ENCODE data around the gene PTGES.
"Not testable (repeated sequence)": the region's sequence is repeated elsewhere in the genome, so short reads cannot be mapped to it uniquely, and the experiment has no call there.

PTGES gene, protein sequence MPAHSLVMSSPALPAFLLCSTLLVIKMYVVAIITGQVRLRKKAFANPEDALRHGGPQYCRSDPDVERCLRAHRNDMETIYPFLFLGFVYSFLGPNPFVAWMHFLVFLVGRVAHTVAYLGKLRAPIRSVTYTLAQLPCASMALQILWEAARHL
- 0 reads per million in 3 experiments for total RNA-seq

- DNase-seq: peak; percentile 22
These were observed at the start of gene PTGES for GRCh38 chr9:129752900-129753729. Gene PTGES (minus strand): TSS chr9:129753042. CDS start chr9:129753012, 30 bp downstream.

DNA sequence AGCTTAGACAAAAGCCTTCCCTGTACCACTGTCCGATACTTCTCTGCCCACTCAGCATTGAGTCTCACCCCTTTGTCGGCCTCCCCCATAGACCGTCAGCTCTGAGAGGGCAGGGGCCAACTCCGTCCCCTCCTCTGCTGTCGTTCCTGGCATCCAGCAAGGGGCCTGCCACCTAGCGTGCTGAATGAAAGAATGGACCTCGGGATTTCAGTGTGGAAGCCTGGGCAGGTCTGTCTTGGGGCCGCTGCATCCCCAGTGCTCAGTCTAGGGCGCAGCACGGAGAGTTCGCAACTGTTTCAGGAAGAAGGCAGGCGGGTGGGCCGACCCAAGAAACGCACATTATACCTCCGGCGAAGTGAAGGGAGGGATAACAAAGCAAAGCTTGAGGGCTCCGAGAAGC lies 48.7 kb upstream of the PTGES start:
- no peak for DNase-seq

DNA sequence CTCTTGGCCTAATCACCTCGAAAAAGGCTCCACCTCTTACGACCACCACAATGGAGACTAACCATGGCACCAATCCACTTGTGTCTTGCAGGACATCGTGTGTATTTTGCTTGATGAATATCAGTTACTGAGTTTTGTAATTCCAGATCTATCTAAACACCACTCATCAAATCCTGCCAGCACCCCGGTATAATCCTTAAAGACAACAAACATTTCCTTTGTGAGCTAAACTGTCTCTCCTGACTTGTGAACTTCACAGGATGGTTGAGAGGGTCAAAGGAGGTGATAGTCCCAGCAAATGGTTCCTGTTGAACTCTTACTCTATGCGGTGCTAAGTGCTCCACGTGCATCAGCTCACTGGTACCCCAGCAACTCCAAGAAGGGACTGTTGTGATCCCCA lies 46.1 kb upstream of the PTGES start:
- no peak for DNase-seq

- not testable (repeated sequence) for DNase-seq
These were observed 43.2 kb upstream of the PTGES start for GRCh38 chr9:129796029-129796428.

GRCh38 chr9:129794549-129794948 lies 41.7 kb upstream of the PTGES start:
- DNase-seq: no peak

DNA sequence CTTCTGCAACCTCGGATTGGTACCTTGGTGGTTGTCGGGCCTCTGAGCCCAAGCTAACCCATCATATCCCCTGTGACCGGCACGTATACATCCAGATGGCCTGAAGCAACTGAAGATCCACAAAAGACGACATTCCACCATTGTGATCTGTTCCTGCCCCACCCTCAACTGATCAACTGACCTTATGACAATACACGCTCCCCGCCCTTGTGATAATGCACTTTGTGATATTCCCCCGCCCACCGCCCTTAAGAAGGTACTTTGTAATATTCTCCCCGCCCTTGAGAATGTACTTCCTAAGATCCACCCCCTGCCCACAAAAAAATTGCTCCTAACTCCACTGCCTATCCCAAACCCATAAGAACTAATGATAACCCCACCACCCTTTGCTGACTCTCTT lies 33.6 kb upstream of the PTGES start:
- DNase-seq: no peak

- DNase-seq: no peak
These were observed 33.0 kb upstream of the PTGES start for GRCh38 chr9:129785866-129786265.

DNA sequence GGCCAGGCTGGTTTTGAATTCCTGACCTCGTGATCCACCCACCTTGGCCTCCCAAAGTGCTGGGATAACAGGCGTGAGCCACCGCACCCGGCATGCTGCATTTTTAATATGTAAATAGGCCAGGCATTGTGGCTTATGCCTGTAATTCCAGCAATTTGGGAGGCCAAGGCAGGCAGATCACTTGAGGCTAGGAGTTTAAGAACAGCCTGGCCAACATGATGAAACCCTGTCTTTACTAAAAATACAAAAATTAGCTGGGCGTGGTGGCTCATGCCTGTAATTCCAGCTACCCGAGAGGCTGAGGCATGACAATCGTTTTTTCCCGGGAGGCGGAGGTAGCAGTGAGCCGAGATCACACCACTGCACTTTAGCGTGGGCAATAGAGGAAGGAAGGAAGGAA lies 32.1 kb upstream of the PTGES start:
- DNase-seq: not testable (repeated sequence)

DNA sequence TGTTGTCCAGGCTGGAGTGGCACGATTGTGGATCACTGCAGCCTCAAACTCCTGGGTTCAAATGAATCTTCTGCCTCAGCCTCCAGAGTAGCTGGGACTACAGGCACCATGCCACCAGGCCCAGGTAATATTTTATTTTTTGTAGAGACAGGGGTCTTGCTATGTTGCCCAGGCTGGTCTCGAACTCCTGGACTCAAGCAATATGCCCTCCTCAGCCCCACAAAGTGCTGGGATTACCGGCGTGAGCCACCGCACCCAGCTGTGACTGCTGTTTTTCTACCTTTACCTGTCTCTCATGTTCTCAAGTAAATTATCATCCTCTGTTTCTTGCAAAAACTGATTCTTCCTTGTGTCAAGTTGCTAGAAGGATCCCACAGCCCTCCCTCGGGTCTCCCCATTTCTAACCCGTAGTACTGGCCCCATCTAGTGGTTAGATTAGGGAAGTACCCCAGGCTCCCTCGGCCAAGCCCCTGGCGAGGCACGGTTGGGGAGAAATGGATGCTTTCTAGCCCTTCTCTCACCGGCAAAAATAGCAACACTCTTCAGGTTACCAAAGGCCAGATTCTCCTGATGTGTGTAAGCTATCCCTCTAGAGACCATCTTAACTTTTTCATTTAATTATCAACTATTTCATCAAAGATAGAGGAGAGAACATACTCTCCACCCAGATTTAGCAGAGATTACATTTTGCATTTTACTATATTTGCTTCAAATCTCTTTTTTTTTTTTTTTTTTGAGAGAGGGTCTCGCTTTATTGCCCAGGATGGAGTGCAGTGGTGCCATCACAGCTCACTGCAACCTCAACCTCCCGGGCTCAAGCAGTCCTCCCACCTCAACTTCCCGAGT lies 30.9 kb upstream of the PTGES start:
- DNase-seq: peak; percentile 71

DNA sequence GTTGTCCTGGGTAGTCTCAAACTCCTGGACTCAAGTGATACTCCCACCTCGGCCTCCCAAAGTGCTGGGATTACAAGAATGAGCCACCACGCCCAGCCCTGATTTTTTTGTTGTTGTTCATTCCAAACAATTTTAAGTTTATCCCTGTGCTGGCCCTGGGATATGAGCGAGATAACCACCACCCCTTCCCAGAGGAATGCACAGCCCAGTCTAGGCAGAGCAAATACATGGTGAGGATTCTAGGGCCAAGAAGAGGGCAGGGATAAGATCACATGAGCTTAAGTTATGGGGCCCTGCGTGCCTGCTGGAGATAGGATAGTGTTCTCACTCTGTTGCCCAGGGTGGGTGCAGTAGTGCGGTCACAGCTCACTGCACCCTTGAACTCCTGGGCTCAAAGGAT lies 29.1 kb upstream of the PTGES start:
- no peak for DNase-seq

- DNase-seq: no peak
These were observed 28.3 kb upstream of the PTGES start for GRCh38 chr9:129781131-129781530.

DNA sequence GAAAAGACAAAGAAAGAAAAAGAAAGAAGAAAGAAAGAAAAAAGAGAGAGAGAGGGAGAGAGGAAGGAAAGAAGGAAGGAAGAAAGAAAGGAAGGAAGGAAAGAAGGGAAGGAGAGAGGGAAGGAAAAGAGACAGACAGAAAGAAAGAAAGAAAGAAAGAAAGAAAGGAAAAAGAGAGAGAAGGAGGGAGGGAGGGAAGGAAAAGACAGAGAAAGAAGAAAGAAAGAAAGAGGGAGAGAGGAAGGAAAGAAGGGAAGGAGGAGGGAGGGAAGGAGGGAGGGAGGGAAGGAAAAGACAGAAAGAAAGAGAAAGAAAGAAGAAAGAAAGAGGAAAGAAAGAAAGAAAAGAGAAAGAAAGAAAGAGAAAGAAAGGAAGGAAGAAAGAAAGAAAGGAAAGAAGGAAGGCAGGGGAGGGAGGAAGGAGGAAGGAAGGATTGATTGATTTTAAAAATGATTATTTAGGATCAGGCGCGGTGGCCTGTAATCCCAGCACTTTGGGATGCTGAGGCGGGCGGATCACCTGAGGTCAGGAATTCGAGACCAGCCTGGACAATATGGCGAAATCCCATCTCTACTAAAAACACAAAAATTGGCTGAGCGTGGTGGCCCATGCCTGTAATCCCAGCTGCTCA lies 26.8 kb upstream of the PTGES start:
- no peak for DNase-seq

DNA sequence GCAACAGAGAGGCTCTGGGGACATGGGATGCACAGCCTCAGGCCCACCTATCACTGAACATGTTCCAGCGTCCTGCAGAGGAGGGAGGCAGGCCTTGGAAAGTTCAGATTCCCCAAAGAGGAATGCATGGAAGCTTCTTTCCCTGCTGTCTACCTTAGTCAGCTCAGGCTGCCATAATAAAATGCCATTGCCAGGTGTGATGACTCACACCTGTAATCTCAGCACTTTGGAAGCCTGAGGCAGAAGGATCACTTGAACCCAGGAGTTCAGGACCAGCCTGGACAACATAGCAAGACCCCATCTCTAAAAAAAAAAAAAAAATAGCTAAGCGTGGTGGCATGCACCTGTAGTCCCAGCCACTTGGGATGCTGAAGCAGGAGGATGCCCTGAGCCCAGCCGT lies 25.6 kb upstream of the PTGES start:
- no peak for DNase-seq

GRCh38 chr9:129777769-129778130 lies 24.9 kb upstream of the PTGES start:
- no peak for DNase-seq

- DNase-seq: peak; percentile 9
These were observed 24.3 kb upstream of the PTGES start for GRCh38 chr9:129776938-129777768.

DNA sequence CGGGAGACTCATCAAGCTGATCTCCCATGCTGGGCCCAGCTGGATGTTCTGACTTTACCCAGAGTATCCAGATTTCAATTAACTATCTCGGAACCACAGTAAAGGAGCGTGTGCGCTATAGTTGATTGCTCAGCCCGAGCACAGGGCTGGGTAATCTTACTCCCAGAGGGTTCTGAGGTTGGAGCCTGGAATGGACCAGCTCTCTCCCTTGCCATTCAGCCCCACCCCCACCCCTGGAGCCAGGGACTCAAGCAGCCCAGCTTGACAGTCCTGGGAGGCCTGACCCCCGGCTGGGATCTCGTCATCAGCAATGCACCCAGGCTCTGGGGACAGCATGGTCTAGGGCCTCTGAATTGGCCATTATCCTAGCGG lies 23.7 kb upstream of the PTGES start:
- DNase-seq: no peak

GRCh38 chr9:129776096-129776495 lies 23.3 kb upstream of the PTGES start:
- not testable (repeated sequence) for DNase-seq

DNA sequence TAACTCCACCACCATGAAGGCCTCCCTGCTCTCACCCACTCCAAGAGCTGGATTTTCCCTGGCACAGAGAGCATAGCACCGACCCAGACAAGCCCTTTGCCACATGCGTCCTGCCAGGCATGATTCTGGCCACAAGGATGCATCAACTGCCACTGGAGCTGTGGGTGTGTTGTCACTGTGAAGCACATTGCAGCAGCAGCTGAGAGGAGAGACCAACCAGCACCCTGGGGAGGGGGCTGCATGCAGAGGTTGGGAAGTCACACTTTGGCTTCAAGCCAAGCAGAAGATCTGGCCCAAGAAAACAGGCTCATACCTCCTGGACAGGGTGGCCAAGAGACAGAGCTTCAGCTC lies 22.6 kb upstream of the PTGES start:
- DNase-seq: no peak

DNA sequence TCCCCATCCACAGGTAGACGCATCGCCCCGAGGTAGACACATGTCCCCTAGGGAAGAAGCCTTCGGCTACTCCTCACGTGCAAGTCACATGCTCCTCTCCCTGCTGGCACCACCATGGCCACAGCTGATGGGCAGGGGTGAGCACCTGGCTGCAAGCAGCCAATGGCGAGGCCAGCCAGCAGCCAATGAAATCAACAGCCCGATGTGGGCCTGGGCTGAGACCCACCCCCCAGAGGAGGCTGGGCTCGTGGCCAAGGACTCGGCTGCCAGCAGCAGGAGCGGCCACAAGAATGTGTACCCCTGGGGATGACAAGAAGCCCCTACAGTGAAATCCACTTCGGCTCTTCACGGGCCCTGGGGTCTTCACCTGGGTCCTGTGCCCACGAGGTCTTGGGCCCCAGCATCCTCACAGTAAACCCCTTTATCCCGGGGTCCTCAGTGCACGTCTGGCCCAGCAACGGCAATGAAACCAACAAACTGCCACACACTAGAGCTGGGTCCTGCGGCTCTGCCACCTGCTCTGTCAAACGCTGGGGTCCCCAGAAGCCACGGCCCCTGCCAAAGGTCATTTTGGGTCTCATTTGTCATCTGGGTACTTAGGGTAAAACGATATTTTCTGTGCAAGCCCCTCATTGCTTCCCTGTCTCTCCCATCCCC lies 22.1 kb upstream of the PTGES start:
- no peak for DNase-seq

- no peak for DNase-seq
These were observed 20.6 kb upstream of the PTGES start for GRCh38 chr9:129773262-129774048.

GRCh38 chr9:129770741-129771140 lies 17.9 kb upstream of the PTGES start:
- DNase-seq: no peak
